K562 (cell line): ENCODE data around the gene GNG7. TPM values are rescaled to one million over a fixed set of nuclear protein-coding genes. Genes with fewer than 3 reads are reported as not detected.

Source experiments
- ATAC-seq: fragments of 200-7000 bp; cut with Tn5 transposase; 3 replicates; pipeline ENCODE4 v1.9.1; 2020; ENCODE audit warnings: moderate library complexity
- BruUV-seq: library from RNA; stranded (reverse); fragments of 400-500 nt; replicated peaks from 2 replicates; lab custom pipeline; 2021; lab: Mats Ljungman, UMichigan
- CTCF ChIA-PET: fragments of 300-600 bp; formaldehyde crosslinking; extraction: SDS; loops from one replicate; lab custom pipeline; 2021; ENCODE audit warnings: low intra/inter-chr PET ratio; lab: Yijun Ruan, JAX
- POLR2A ChIA-PET: fragments of 300-600, 350-650 bp; sonication (Branson Sonifier 250); formaldehyde crosslinking; extraction: SDS; loops from one replicate; lab custom pipeline; 2021; ENCODE audit warnings: antibody characterized with exemption, inconsistent platforms; lab: Yijun Ruan, JAX
- DNase-seq, 4 experiments: peaks; one replicate each; pipeline versions ENCODE4 v3.0.0 to v3.0.0-alpha.2; 2011 to 2018; ENCODE audit warnings: low spot score in 3 of 4, mixed read lengths in 3 of 4; ENCODE audit errors: extremely low read depth in 1 of 4
- FAIRE-seq: peaks from 2 replicates; lab custom pipeline; 2011; peaks lifted over from hg19 to GRCh38; lab: Jason Lieb, UNC
- H2AFZ ChIP-seq: 2 replicates; pipeline ENCODE4 v1.6.0; 2011; ENCODE audit warnings: low read depth, low read length, control low read depth, inconsistent platforms
- H3K27ac ChIP-seq: fragments of 200-600 bp; 3 replicates; pipeline ENCODE4 v1.8.0; 2011; ENCODE audit warnings: low read depth, mild to moderate bottlenecking, control low read depth, inconsistent platforms, low read length, moderate library complexity, mixed read lengths; ENCODE audit errors: extremely low read depth
- H3K27me3 ChIP-seq, 2 experiments: fragments of 300-600 bp in 1 of 2; 2 replicates in 1 of 2; 3 replicates in 1 of 2; pipeline versions ENCODE4 v1.6.0 to v1.8.0; 2011; ENCODE audit warnings: inconsistent platforms in 2 of 2, low read length in 2 of 2, mild to moderate bottlenecking in 1 of 2, mixed read lengths in 1 of 2, moderate library complexity in 1 of 2; ENCODE audit not compliant: control insufficient read depth in 2 of 2, insufficient read depth in 2 of 2
- H3K36me3 ChIP-seq: fragments of 300-600 bp; 3 replicates; pipeline ENCODE4 v1.8.0; 2011; ENCODE audit warnings: mild to moderate bottlenecking, low read length, inconsistent platforms; ENCODE audit not compliant: control insufficient read depth, insufficient read depth
- H3K4me1 ChIP-seq, 2 experiments: fragments of 200-600 bp in 1 of 2; replicated peaks in 1 of 2; 2 replicates in 1 of 2; 3 replicates in 1 of 2; pipeline versions ENCODE4 v1.5.1 to v1.8.0; 2011; ENCODE audit warnings: inconsistent platforms in 2 of 2, low read length in 2 of 2, mild to moderate bottlenecking in 1 of 2, mixed read lengths in 1 of 2, moderate library complexity in 1 of 2; ENCODE audit not compliant: control insufficient read depth in 2 of 2, insufficient read depth in 2 of 2
- H3K4me2 ChIP-seq: 2 replicates; pipeline ENCODE4 v1.6.1; 2011; ENCODE audit warnings: low read length, control low read depth, inconsistent platforms, mixed read lengths; ENCODE audit not compliant: insufficient read depth
- H3K4me3 ChIP-seq: fragments of 200-600 bp; sonication (generic), shearing (Covaris generic); 2 replicates; pipeline ENCODE4 v1.5.1; 2016; ENCODE audit warnings: control low read depth, inconsistent platforms
- H3K79me2 ChIP-seq: fragments of 200-600 bp; 3 replicates; pipeline ENCODE4 v1.8.0; 2011; ENCODE audit warnings: low read length, inconsistent platforms; ENCODE audit not compliant: control insufficient read depth, insufficient read depth
- H3K9ac ChIP-seq, 2 experiments: 2 replicates each; pipeline versions ENCODE4 v1.6.0 to v1.6.1; 2011; ENCODE audit warnings: low read depth in 2 of 2, low read length in 2 of 2, control low read depth in 1 of 2, inconsistent platforms in 1 of 2, mild to moderate bottlenecking in 1 of 2, mixed read lengths in 1 of 2; ENCODE audit not compliant: insufficient read depth in 1 of 2
- H3K9me1 ChIP-seq: one replicate; pipeline ENCODE4 v1.6.0; 2011; ENCODE audit warnings: inconsistent platforms, mild to moderate bottlenecking, low read length, moderate library complexity; ENCODE audit not compliant: control insufficient read depth, insufficient read depth
- H3K9me3 ChIP-seq: replicated peaks from 2 replicates; pipeline ENCODE4 v1.5.1; 2011; ENCODE audit warnings: low read depth, low read length, inconsistent platforms; ENCODE audit not compliant: control insufficient read depth, insufficient read depth
- H4K20me1 ChIP-seq: replicated peaks from 2 replicates; pipeline ENCODE4 v1.6.1; 2011; ENCODE audit warnings: low read length, inconsistent platforms, mixed read lengths; ENCODE audit not compliant: control insufficient read depth, insufficient read depth
- ATF1 ChIP-seq, 2 experiments: fragments of 450-650 bp in 1 of 2; IDR thresholded peaks; 2 replicates each; pipeline ENCODE4 v1.6.1; 2016; ENCODE audit warnings: missing compliant biosample characterization in 1 of 2, missing genetic modification characterization in 1 of 2
- CCNT2 ChIP-seq: IDR thresholded peaks from 2 replicates; pipeline ENCODE4 v1.6.1; 2011; ENCODE audit warnings: borderline replicate concordance, low read depth, mild to moderate bottlenecking, moderate library complexity, mixed read lengths, low read length; ENCODE audit not compliant: insufficient read length; ENCODE audit errors: extremely low read depth
- GABPB2 ChIP-seq: fragments of 250-450 bp; sonication (Bioruptor Pico); conservative IDR thresholded peaks from 2 replicates; pipeline ENCODE4 v1.5.1; 2021; ENCODE audit warnings: mild to moderate bottlenecking
- KLF10 ChIP-seq: fragments of 250-450 bp; sonication (Bioruptor Pico); IDR thresholded peaks from 2 replicates; pipeline ENCODE4 v1.6.1; 2021; ENCODE audit warnings: matching md5 sums
- MYBL2 ChIP-seq, 2 experiments: fragments of 450-650 bp in 1 of 2; sonication (generic) in 1 of 2; formaldehyde crosslinking in 1 of 2; IDR thresholded peaks; 2 replicates each; pipeline versions ENCODE4 v1.6.1 to v1.8.1; 2017 to 2022; ENCODE audit warnings: borderline replicate concordance in 1 of 2, inconsistent platforms in 1 of 2, low read depth in 1 of 2, mild to moderate bottlenecking in 1 of 2, missing genetic modification reagents in 1 of 2, moderate library complexity in 1 of 2
- NFXL1 ChIP-seq: fragments of 450-650 bp; formaldehyde crosslinking; IDR thresholded peaks from 2 replicates; pipeline ENCODE4 v1.4.0; 2021; ENCODE audit warnings: mild to moderate bottlenecking
- NONO ChIP-seq, 2 experiments: fragments of 200-400 bp in 1 of 2; fragments of 450-650 bp in 1 of 2; formaldehyde crosslinking in 1 of 2; IDR thresholded peaks; 2 replicates each; pipeline ENCODE4 v1.6.1; 2017; ENCODE audit warnings: low read depth in 2 of 2, mild to moderate bottlenecking in 2 of 2, moderate library complexity in 2 of 2, low read length in 1 of 2
- RFX5 ChIP-seq: IDR thresholded peaks from 2 replicates; pipeline ENCODE4 v1.6.1; 2011; ENCODE audit warnings: low read depth, mild to moderate bottlenecking, improper control_type of control experiment, low read length
- RUNX1 ChIP-seq: sonication (generic); IDR thresholded peaks from 2 replicates; pipeline ENCODE4 v1.6.1; 2016; ENCODE audit warnings: antibody characterized with exemption, low read depth
- SIX5 ChIP-seq, 2 experiments: IDR thresholded peaks; 2 replicates each; pipeline ENCODE4 v1.6.1; 2011; ENCODE audit warnings: low read length in 2 of 2, borderline replicate concordance in 1 of 2, low read depth in 1 of 2, mild to moderate bottlenecking in 1 of 2, moderate library complexity in 1 of 2; ENCODE audit not compliant: insufficient read depth in 1 of 2
- XRCC3 ChIP-seq: fragments of 450-650 bp; IDR thresholded peaks from 2 replicates; pipeline ENCODE4 v1.6.1; 2017; ENCODE audit warnings: mild to moderate bottlenecking, moderate library complexity
- ZNF174 ChIP-seq: fragments of 250-450 bp; sonication (Bioruptor Pico); IDR thresholded peaks from 2 replicates; pipeline ENCODE4 v1.4.0; 2020; ENCODE audit warnings: mild to moderate bottlenecking
- ZNF217 ChIP-seq: sonication (generic); formaldehyde crosslinking; IDR thresholded peaks from 2 replicates; pipeline ENCODE4 v1.8.0; 2022; ENCODE audit warnings: mild to moderate bottlenecking, missing genetic modification reagents
- WGBS: fragments of 100-300 bp; shearing (Covaris generic); methylation state at CpG from one replicate; pipeline ENCODE4 v1.1.6; 2016; ENCODE audit warnings: low coverage, mixed read lengths; ENCODE audit not compliant: insufficient coverage; ENCODE audit errors: missing lambda C conversion rate; 5-methylcytosine and 5-hydroxymethylcytosine counted together
- in situ Hi-C: fragments of 300-500 bp; cut with MboI; formaldehyde crosslinking; loops from 4 replicates; pipeline ENCODE4 v1.15.0; 2018; ENCODE audit warnings: inconsistent platforms, mixed read lengths
- intact Hi-C: fragments of 100-400 bp; cut with micrococcal nuclease; formaldehyde crosslinking; loops from 2 replicates; pipeline ENCODE4 v1.14.2; 2022
- polyA plus RNA-seq, 8 experiments: library from polyadenylated mRNA; depleted of rRNA in 4 of 8; stranded (reverse) in 5 of 8; unstranded in 3 of 8; fragments of >200 nt; fragmentation: Nextera tagmentation in 2 of 8; fragmentation: Illumina TruSeq in 1 of 8; extraction: Ambion mirVana in 2 of 8; extraction: Trizol in 1 of 8; gene quantifications; 2 replicates each; pipeline versions ENCODE4 v1.2.1 to v1.2.3, GENCODE V29; 2011 to 2014; ENCODE audit warnings: inconsistent platforms in 1 of 8, missing spikeins in 1 of 8
- total RNA-seq, 7 experiments: library from RNA; depleted of rRNA in 6 of 7; stranded (reverse); fragments of >200 nt in 6 of 7; fragmentation: Illumina TruSeq in 2 of 7; extraction: Trizol in 2 of 7; gene quantifications; 2 replicates each; pipeline versions ENCODE4 v1.2.1 to v1.2.3, GENCODE V29; 2011 to 2021; ENCODE audit warnings: low replicate concordance in 1 of 7
- TF ChIP-seq, protein P1 (sequence below): fragments of 250-450 bp; sonication (Bioruptor Pico); IDR thresholded peaks from 2 replicates; pipeline ENCODE4 v1.4.0; 2020; ENCODE audit warnings: mild to moderate bottlenecking, moderate library complexity, borderline replicate concordance

GNG7 gene
- total and polyA plus RNA-seq, 9 of the 15 experiments (the other 6 are each of a cell fraction or from before 2014, with no cell fraction given), result 0.01 to 0.20 (median 0.06) TPM; not detected in 1

DNA sequence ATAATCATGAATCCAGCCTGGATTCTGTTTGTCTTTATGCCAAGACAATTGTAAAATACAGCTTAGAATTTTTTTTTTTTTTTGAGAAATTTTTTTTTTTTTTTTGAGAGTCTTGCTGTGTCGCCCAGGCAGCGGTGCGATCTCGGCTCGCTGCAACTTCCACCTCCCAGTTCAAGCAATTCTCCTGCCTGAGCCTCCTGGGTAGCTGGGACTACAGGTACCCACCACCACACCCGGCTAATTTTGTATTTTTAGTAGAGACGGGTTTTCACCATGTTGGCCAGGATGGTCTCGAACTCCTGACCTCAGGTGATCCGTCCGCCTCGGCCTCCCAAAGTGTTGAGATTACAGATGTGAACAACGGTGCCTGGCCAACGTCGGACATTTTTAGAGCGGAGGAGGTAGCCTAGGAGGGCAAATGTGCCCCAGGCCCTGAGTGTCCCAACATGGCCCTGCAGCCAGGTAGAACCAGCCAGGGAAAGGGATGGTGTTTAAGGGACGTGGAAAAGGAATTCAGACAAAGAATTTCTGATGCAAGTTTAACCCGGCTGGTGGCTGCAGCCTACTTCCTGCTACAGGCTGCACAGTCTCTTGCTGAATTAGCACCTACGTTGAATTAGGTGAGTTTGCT, 89.8 kb downstream of the GNG7 start:
- Histone ChIP-seq H3K9me1 (no peaks in the 10 kb centered on the region), H3K9ac (no peak overlapping the region), H3K27ac (no peak overlapping the region), H3K27me3 (peaks cover 16 to 53% of the 10 kb centered on the region in 2 experiments; a peak in 4 of 5 replicates), H3K4me1 (peaks cover 0 to 25% of the 10 kb centered on the region in 2 experiments; a peak in 2 of 5 replicates), H3K36me3 (no peaks in the 10 kb centered on the region), H3K9me3 (peaks cover 2% of the 10 kb centered on the region; the same call in 1 of the 2 replicates), H2AFZ (no peak overlapping the region), H3K4me2 (no peak overlapping the region), H4K20me1 (0 out of 2 replicates have a peak, but pooled peaks cover 4% of the 10 kb centered on the region), H3K79me2 (no peaks in the 10 kb centered on the region), H3K4me3 (no peak overlapping the region)
- WGBS, result 5% methylated on average over 16 of the region's 18 CpGs
- DNase-seq (no peak), FAIRE-seq (no peak), ATAC-seq (no peak)
- ChIA-PET CTCF (interaction anchor here (0.6 kb wide), 1 partner anchor 24 kb away, joined by 3 read pairs; no protein-coding TSS in a partner anchor), POLR2A (interaction anchor here (0.7 to 2.3 kb wide), 3 partner anchors 136 to 754 kb away, joined by 3 to 9 read pairs (median 3); partner anchors contain the start of gene GADD45B)
- intact Hi-C loops, result loop anchor here (5.0 to 10.0 kb wide), 3 partner anchors 218 to 458 kb away; partner anchors contain the start of gene AP3D1
- in situ Hi-C loops, result loop anchor here (5.0 kb wide), 1 partner anchor 140 kb away; no protein-coding TSS in a partner anchor
- no TSS peak for BruUV-seq
- no peak for TF ChIP-seq NFXL1 (CRISPR knock-in tag)
- no peak for TF ChIP-seq ATF1 (CRISPR knock-in tag; IDR thresholded peaks at IDR 0.05)
- no peak for TF ChIP-seq ATF1 (tag; IDR thresholded peaks at IDR 0.05)
- no peak for TF ChIP-seq CCNT2
- no peak for TF ChIP-seq SIX5 (IDR thresholded peaks at IDR 0.05; ENCODE audit: borderline replicate concordance in 1 of 2, insufficient read depth in 1 of 2, low read depth in 1 of 2, low read length in 2 of 2)
- no peak for TF ChIP-seq GABPB2 (CRISPR knock-in tag)
- no peak for TF ChIP-seq RFX5
- TF ChIP-seq MYBL2 (IDR thresholded peaks at IDR 0.05; ENCODE audit: low read depth), result no peak
- no peak for TF ChIP-seq MYBL2 (CRISPR knock-in tag; IDR thresholded peaks at IDR 0.05; ENCODE audit: borderline replicate concordance)
- no peak for TF ChIP-seq RUNX1
- TF ChIP-seq, protein P1, sequence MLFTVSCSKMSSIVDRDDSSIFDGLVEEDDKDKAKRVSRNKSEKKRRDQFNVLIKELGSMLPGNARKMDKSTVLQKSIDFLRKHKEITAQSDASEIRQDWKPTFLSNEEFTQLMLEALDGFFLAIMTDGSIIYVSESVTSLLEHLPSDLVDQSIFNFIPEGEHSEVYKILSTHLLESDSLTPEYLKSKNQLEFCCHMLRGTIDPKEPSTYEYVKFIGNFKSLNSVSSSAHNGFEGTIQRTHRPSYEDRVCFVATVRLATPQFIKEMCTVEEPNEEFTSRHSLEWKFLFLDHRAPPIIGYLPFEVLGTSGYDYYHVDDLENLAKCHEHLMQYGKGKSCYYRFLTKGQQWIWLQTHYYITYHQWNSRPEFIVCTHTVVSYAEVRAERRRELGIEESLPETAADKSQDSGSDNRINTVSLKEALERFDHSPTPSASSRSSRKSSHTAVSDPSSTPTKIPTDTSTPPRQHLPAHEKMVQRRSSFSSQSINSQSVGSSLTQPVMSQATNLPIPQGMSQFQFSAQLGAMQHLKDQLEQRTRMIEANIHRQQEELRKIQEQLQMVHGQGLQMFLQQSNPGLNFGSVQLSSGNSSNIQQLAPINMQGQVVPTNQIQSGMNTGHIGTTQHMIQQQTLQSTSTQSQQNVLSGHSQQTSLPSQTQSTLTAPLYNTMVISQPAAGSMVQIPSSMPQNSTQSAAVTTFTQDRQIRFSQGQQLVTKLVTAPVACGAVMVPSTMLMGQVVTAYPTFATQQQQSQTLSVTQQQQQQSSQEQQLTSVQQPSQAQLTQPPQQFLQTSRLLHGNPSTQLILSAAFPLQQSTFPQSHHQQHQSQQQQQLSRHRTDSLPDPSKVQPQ (CRISPR knock-in tag), result no peak
- no peak for TF ChIP-seq NONO (IDR thresholded peaks at IDR 0.05; ENCODE audit: low read depth in 2 of 2, low read length in 1 of 2)
- TF ChIP-seq KLF10 (CRISPR knock-in tag), result no peak
- TF ChIP-seq ZNF217 (CRISPR knock-in tag), result no peak
- TF ChIP-seq ZNF174, result no peak
- TF ChIP-seq XRCC3, result no peak
